Lower lobe of right lung (tissue), 2 donors: Measurements from ENCODE around the gene TGFBRAP1. TPM values are rescaled to one million over a fixed set of nuclear protein-coding genes. Genes with fewer than 3 reads are reported as not detected.

ENCODE experiments used
- ATAC-seq, 2 donors: fragments of 200-7000 bp; cut with Tn5 transposase; one replicate each; pipeline ENCODE4 v1.9.1; 2020 to 2022; ENCODE audit warnings: mild to moderate bottlenecking in 2 of 2, moderate library complexity in 2 of 2
- DNase-seq: peaks from one replicate; pipeline ENCODE4 v3.0.0-alpha.2; 2020
- H3K27ac ChIP-seq: fragments of 200-600 bp; one replicate; pipeline ENCODE4 v1.8.0; 2022
- H3K27me3 ChIP-seq: fragments of 200-600 bp; one replicate; pipeline ENCODE4 v1.8.0; 2022; ENCODE audit warnings: low read depth
- H3K36me3 ChIP-seq: fragments of 200-600 bp; one replicate; pipeline ENCODE4 v1.8.0; 2022; ENCODE audit warnings: mild to moderate bottlenecking
- H3K4me1 ChIP-seq: fragments of 200-600 bp; one replicate; pipeline ENCODE4 v1.8.0; 2022
- H3K4me3 ChIP-seq: fragments of 200-600 bp; one replicate; pipeline ENCODE4 v1.8.0; 2022; ENCODE audit warnings: mild to moderate bottlenecking
- H3K9me3 ChIP-seq: fragments of 200-600 bp; one replicate; pipeline ENCODE4 v1.8.0; 2022
- intact Hi-C: fragments of 100-400 bp; cut with DNase I; formaldehyde crosslinking; loops from one replicate; pipeline ENCODE4 v1.11.0; 2022
- total RNA-seq: library from RNA; stranded (reverse); fragmentation: NEBNext Ultra II Directional; extraction: Animal tissue kit (Norgen Biotek cat#: 25700); gene quantifications from one replicate; pipeline ENCODE4 v1.2.1, GENCODE V29; 2021
- TF ChIP-seq, protein P1 (sequence below): fragments of 200-600 bp; IDR thresholded peaks from one replicate; pipeline ENCODE4 v1.8.0; 2022; ENCODE audit warnings: antibody characterized with exemption, mild to moderate bottlenecking
- donor health status: DM: no; HTN: yes; CAD: no; lungs with severe emphysema.

Gene TGFBRAP1
- total RNA-seq, 1 donor from 2014 or later, result 19.4 TPM

DNA sequence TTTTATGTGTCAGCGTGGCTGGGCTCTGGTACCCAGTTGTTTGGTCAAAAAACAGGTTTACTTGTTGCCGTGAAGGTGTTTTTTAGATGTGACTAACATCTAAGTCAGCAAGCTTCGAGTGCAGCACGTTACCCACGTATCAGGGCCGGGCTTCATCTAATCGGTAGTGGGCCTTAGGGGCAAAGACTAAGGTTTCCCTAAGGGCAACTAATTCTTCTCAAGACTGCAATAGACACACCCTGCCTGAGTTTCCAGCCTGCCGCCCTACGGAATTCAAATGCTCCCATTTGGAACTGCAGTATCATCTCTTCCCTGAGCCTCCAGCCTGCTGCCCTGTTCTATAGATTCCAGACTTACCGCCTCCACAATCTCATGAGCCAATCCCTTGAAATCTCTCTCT lies 41.6 kb upstream of the TGFBRAP1 start:
- no peak overlapping the region for H3K27ac ChIP-seq
- H3K4me1 ChIP-seq, result peaks cover 25% of the 10 kb centered on the region
- intact Hi-C loops, result no loop called here

DNA sequence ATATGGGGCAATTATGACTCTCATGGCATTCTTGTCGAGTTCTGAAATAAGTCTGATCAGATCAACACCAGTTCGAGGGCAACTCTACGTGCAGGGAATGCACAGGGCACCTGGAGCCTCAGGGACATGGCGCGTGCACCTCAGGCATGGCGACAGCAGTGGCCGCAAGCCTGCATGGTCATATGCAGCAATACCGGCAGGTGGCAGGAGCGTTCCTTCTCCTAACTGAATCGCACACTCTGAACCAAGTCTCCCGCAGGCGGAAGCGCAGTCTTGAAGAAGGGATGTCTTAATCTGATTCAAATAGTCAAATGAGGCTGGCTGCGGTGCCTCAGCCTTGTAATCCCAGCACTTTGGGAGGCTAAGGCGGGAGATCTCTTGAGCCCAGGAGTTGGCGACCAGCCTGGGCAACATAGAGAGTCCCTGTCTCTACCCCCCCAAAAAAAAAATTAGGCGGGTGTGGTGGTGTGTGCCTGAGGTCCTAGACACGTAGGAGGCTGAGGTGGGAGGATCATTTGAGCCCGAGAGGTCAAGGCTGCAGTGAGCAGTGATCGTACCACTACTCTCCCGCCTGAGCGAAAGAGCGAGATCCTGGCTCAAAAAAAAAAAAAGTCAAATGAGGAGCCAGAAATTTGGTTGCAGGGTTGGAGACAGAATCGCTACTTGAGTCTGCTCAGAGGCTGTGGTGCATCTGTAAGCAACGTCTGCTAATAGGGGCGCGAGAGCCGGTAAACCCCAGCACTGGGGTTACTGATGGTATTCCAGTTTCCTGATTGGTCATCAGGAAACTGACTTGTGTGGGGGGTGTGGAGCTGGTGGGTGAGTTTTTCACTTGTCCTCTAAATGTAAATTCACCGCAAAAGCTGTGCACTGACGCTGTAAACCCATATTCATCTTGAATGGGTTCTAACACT lies 40.5 kb upstream of the TGFBRAP1 start:
- Histone ChIP-seq H3K9me3 (no peaks in the 10 kb centered on the region), H3K4me1 (peaks cover 25% of the 10 kb centered on the region), H3K4me3 (no peak overlapping the region), H3K36me3 (peaks cover 9% of the 10 kb centered on the region), H3K27ac (no peak overlapping the region), H3K27me3 (no peaks in the 10 kb centered on the region)
- peak; percentile 90 to 96 for ATAC-seq
- DNase-seq, result peak; percentile 89
- TF ChIP-seq, protein P1, sequence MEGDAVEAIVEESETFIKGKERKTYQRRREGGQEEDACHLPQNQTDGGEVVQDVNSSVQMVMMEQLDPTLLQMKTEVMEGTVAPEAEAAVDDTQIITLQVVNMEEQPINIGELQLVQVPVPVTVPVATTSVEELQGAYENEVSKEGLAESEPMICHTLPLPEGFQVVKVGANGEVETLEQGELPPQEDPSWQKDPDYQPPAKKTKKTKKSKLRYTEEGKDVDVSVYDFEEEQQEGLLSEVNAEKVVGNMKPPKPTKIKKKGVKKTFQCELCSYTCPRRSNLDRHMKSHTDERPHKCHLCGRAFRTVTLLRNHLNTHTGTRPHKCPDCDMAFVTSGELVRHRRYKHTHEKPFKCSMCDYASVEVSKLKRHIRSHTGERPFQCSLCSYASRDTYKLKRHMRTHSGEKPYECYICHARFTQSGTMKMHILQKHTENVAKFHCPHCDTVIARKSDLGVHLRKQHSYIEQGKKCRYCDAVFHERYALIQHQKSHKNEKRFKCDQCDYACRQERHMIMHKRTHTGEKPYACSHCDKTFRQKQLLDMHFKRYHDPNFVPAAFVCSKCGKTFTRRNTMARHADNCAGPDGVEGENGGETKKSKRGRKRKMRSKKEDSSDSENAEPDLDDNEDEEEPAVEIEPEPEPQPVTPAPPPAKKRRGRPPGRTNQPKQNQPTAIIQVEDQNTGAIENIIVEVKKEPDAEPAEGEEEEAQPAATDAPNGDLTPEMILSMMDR, result peak; percentile 92
- intact Hi-C loops, result no loop called here

More for the DNA sequence above, 41.6 kb upstream of the TGFBRAP1 start:
- peaks cover 7% of the 10 kb centered on the region for H3K36me3 ChIP-seq
- TF ChIP-seq, protein P1, result no peak
- ATAC-seq (no peak), DNase-seq (no peak)
- no peaks in the 10 kb centered on the region for H3K27me3 ChIP-seq
- no peaks in the 10 kb centered on the region for H3K9me3 ChIP-seq
- H3K4me3 ChIP-seq, result no peak overlapping the region

DNA sequence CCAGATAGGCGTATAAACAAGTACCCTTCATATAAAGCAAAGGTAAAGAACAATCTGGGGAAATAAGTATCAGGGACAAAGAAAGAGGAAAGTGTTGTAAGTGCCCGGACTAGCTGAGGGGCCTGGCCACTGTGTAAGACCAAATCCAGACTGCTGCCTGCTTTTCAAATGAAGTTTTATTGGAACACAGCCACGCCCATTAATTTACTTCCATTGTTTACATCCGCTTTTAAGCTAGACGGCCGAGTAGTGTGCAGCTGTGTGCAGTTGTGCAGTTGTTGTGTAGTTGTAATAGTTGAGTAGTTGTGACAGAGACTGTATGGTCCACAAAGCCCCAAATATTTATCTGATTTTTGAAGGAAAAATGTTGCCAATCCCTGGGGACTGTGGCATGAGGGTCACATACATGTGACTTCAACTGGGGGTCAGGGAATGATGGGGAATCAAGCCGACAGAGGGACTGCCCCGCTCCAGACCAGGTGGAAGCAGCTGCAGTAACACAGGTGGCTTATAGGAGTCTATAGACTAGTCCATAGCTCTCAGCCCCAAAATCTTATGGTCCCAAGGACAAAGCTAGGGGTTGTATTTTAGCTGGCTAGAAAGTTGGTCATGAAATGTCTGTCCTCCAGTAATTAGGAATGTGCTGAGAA lies 39.3 kb upstream of the TGFBRAP1 start:
- no peaks in the 10 kb centered on the region for H3K27me3 ChIP-seq
- DNase-seq (no peak), ATAC-seq (no peak)
- H3K9me3 ChIP-seq, result no peaks in the 10 kb centered on the region
- H3K27ac ChIP-seq, result no peak overlapping the region
- no peak overlapping the region for H3K4me3 ChIP-seq
- TF ChIP-seq, protein P1, result no peak
- intact Hi-C loops, result no loop called here
- H3K36me3 ChIP-seq, result peaks cover 9% of the 10 kb centered on the region
- H3K4me1 ChIP-seq, result peaks cover 20% of the 10 kb centered on the region

DNA sequence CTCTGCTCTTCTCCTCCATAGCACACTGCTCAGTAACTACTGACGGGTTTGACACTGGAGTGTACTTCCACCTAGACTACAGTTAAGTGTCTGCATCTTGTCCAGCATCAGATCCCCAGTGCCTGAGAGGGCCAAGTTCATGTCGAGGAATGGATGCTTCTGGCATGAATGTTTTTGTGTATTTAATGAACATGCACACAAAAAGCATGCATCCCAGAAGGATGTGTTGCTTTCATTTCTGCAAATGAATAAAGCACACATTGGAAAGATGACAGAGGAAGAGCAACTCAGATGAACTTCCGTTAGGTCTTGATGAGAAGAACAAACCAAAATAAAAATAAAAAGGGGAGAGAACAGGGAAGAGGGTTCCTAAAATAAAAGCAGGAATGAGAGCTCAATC lies 35.7 kb upstream of the TGFBRAP1 start:
- H3K27me3 ChIP-seq, result no peaks in the 10 kb centered on the region
- no peak overlapping the region for H3K27ac ChIP-seq
- intact Hi-C loops, result no loop called here
- peaks cover 8% of the 10 kb centered on the region for H3K4me1 ChIP-seq
- ATAC-seq (no peak), DNase-seq (no peak)
- no peaks in the 10 kb centered on the region for H3K9me3 ChIP-seq
- TF ChIP-seq, protein P1, result no peak
- no peak overlapping the region for H3K4me3 ChIP-seq
- peaks cover 32% of the 10 kb centered on the region for H3K36me3 ChIP-seq

DNA sequence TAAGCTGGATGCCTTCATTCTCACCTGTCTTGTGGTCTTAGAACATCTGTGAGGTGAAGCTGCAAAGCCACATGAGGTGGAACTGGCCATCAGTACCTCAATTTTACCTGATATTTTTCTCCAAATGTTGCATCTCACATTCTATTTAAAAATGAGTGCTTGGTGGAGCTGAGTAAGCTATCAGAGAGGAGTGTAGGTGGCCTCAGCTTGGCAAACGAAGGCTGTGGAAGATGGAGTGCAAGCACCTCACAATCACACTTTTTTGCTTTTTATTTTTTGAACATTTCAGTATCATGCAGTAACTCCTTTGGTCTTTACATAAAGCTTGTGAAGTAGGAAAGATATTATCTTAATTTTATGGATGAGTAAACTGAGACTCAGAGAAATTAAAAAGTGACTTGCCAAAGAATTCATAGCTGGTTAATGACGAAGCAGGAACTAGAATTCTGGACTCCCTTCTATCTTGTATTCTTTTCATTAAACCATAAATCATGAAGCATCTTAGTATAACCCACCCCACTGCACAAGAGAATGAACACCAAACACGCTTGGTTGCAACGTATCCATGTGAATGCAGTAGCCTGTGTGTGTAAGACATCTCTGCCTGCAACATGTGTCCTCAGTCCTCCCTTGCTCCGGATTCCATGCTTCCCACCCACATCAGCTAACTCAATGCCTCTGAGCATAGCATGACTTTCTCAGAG lies 35.1 kb upstream of the TGFBRAP1 start:
- intact Hi-C loops, result no loop called here

More for the DNA sequence above, 35.1 kb upstream of the TGFBRAP1 start:
- H3K27ac ChIP-seq, result no peak overlapping the region
- TF ChIP-seq, protein P1, result no peak
- DNase-seq, result no peak
- H3K4me3 ChIP-seq, result no peak overlapping the region
- peaks cover 37% of the 10 kb centered on the region for H3K36me3 ChIP-seq
- no peaks in the 10 kb centered on the region for H3K27me3 ChIP-seq
- no peaks in the 10 kb centered on the region for H3K9me3 ChIP-seq
- peaks cover 2% of the 10 kb centered on the region for H3K4me1 ChIP-seq
- ATAC-seq, result no peak
